Psoas muscle (tissue), 8 donors: ENCODE data around the gene LAMP2. TPM values are rescaled to one million over a fixed set of nuclear protein-coding genes. Genes with fewer than 3 reads are reported as not detected.
"Not testable (repeated sequence)": the region's sequence is repeated elsewhere in the genome, so short reads cannot be mapped to it uniquely, and the experiment has no call there.

Source experiments
- ATAC-seq, 4 donors: fragments of 200-7000 bp; cut with Tn5 transposase; one replicate each; pipeline ENCODE4 v1.9.1; 2020; ENCODE audit warnings: moderate library complexity in 3 of 4, mild to moderate bottlenecking in 2 of 4
- DNase-seq, 2 donors: peaks; one replicate each; pipeline ENCODE4 v3.0.0-alpha.2; 2020
- H3K27ac ChIP-seq: fragments of 200-600 bp; one replicate; pipeline ENCODE4 v1.8.0; 2022
- H3K27me3 ChIP-seq, 3 donors: fragments of 200-600 bp in 1 of 3; one replicate each; pipeline versions ENCODE4 v1.6.1 to v1.8.0; 2013 to 2022; ENCODE audit warnings: low read length in 2 of 3, mild to moderate bottlenecking in 2 of 3, moderate library complexity in 1 of 3; ENCODE audit not compliant: insufficient read depth in 3 of 3
- H3K36me3 ChIP-seq, 2 donors: fragments of 200-600 bp in 1 of 2; one replicate each; pipeline versions ENCODE4 v1.6.1 to v1.8.0; 2013 to 2022; ENCODE audit warnings: low read depth in 1 of 2, mild to moderate bottlenecking in 1 of 2, moderate library complexity in 1 of 2; ENCODE audit not compliant: insufficient read depth in 1 of 2
- H3K4me1 ChIP-seq: fragments of 200-600 bp; one replicate; pipeline ENCODE4 v1.8.0; 2022
- H3K4me3 ChIP-seq: fragments of 200-600 bp; one replicate; pipeline ENCODE4 v1.8.0; 2022; ENCODE audit warnings: mild to moderate bottlenecking
- H3K9me3 ChIP-seq: fragments of 200-600 bp; one replicate; pipeline ENCODE4 v1.8.0; 2022
- CTCF ChIP-seq: fragments of 200-600 bp; IDR thresholded peaks from one replicate; pipeline ENCODE4 v1.8.0; 2022; ENCODE audit warnings: antibody characterized with exemption
- WGBS, 3 donors: extraction: QIAGEN DNeasy Blood & Tissue Kit; methylation state at CpG; one replicate each; pipeline versions ENCODE4 v1.1.6 to v1.1.7; 2013; 5-methylcytosine and 5-hydroxymethylcytosine counted together
- intact Hi-C, 2 donors: fragments of 100-400 bp; cut with DNase I; formaldehyde crosslinking; loops; one replicate each; pipeline versions ENCODE4 v1.11.0 to v1.14.2; 2022
- polyA plus RNA-seq, 3 donors: library from polyadenylated mRNA; stranded (reverse); fragments of 200-250 nt; gene quantifications; one replicate each; pipeline ENCODE4 v1.2.3, GENCODE V29; 2013
- total RNA-seq, 4 donors: library from RNA; stranded (reverse); fragmentation: NEBNext Ultra II Directional in 2 of 4; extraction: Animal tissue kit (Norgen Biotek cat#: 25700) in 2 of 4; gene quantifications; one replicate each; pipeline versions ENCODE4 v1.2.1 to v1.2.4, GENCODE V29; 2021 to 2023
- donor health status: healthy with polysubstance abuse.
- donor health status: DM: no; HTN: no; CAD: no; lungs with moderate emphysema.
- donor health status: Bipolar disorder and iron deficiency.
- donor health status: healthy.
- donor health status: DM: yes; HTN: yes; CAD: no.
- donor health status: DM: no; HTN: no; CAD: no.
- donor health status: DM: no; HTN: no; CAD: no.
- donor health status: DM: yes; HTN: yes; CAD: no.

Gene LAMP2
- total and polyA plus RNA-seq, 7 donors, result 24.5 to 123 (median 89.1) TPM

- peak; percentile 71 for TF ChIP-seq CTCF
- intact Hi-C loops, result loop anchor here in 1 of 2 donors (5.0 kb wide), 1 partner anchor 143 kb away; no protein-coding TSS in a partner anchor
- WGBS, 3 donors, result 13 to 33% (median 18%) methylated on average over 1 of the region's 1 CpG
Observed at GRCh38 chrX:120475447-120475846, 6.4 kb upstream of the LAMP2 start.

GRCh38 chrX:120474085-120474484 lies 5.0 kb upstream of the LAMP2 start:
- intact Hi-C loops, result loop anchor here in 1 of 2 donors (5.0 kb wide), 1 partner anchor 142 kb away; no protein-coding TSS in a partner anchor
- no peak for TF ChIP-seq CTCF
- no peak for DNase-seq
- Histone ChIP-seq H3K4me3 (no peak overlapping the region), H3K27me3 (no peaks in the 10 kb centered on the region), H3K36me3 (no peaks in the 10 kb centered on the region), H3K27ac (no peak overlapping the region), H3K9me3 (no peaks in the 10 kb centered on the region), H3K4me1 (no peaks in the 10 kb centered on the region)
- ATAC-seq, result no peak
- WGBS, 3 donors, result 48 to 90% (median 58%) methylated on average over 3 of the region's 3 CpGs

More at GRCh38 chrX:120475447-120475846, 6.4 kb upstream of the LAMP2 start:
- not testable (repeated sequence) for H3K27me3 ChIP-seq, H3K9me3 ChIP-seq, DNase-seq, H3K36me3 ChIP-seq, H3K4me3 ChIP-seq, H3K4me1 ChIP-seq, H3K27ac ChIP-seq
- peak in 1 of 4 donors; percentile 66 for ATAC-seq

GRCh38 chrX:120469657-120470056 lies 561 bp upstream of the LAMP2 start:
- WGBS, 3 donors, result 57 to 63% (median 60%) methylated on average over 5 of the region's 5 CpGs
- H3K9me3 ChIP-seq, H3K36me3 ChIP-seq, H3K4me1 ChIP-seq, H3K27me3 ChIP-seq, ATAC-seq, DNase-seq: not testable (repeated sequence)
- Histone ChIP-seq H3K27ac (peak overlapping the region; percentile 88), H3K4me3 (peak overlapping the region; percentile 71)
- intact Hi-C loops, result loop anchor here in 1 of 2 donors (5.0 kb wide), 1 partner anchor 137 kb away; no protein-coding TSS in a partner anchor

GRCh38 chrX:120468479-120468824 lies 644 bp downstream of the LAMP2 start:
- H3K36me3 ChIP-seq, result no peaks in the 10 kb centered on the region
- WGBS, 3 donors, result 0 to 36% (median 2%) methylated on average over 2 of the region's 2 CpGs
- peak overlapping the region; percentile 88 for H3K27ac ChIP-seq
- no peaks in the 10 kb centered on the region for H3K27me3 ChIP-seq
- no peaks in the 10 kb centered on the region for H3K4me1 ChIP-seq
- peak overlapping the region; percentile 71 for H3K4me3 ChIP-seq
- TF ChIP-seq CTCF, result no peak
- H3K9me3 ChIP-seq, result no peaks in the 10 kb centered on the region
- intact Hi-C loops, result no loop called here
- ATAC-seq (peak in 2 of 4 donors; percentile 6 to 15), DNase-seq (no peak)

GRCh38 chrX:120468071-120468470 lies 1.0 kb downstream of the LAMP2 start:
- DNase-seq, result no peak
- Histone ChIP-seq H3K4me1 (no peaks in the 10 kb centered on the region), H3K4me3 (peak overlapping the region; percentile 71), H3K9me3 (no peaks in the 10 kb centered on the region), H3K27ac (peak overlapping the region; percentile 88), H3K27me3 (no peaks in the 10 kb centered on the region), H3K36me3 (no peaks in the 10 kb centered on the region)
- no peak for ATAC-seq
- no peak for TF ChIP-seq CTCF
- intact Hi-C loops, result no loop called here
- 4 to 18% (median 5%) methylated on average over 4 of the region's 4 CpGs for WGBS, 3 donors
